C4-2B (cell line): Measurements from ENCODE around the gene PARD3B.

Experiments
- CTCF ChIP-seq: fragments of 450-650 bp; conservative IDR thresholded peaks from 2 replicates; pipeline ENCODE4 v1.5.1; 2017; ENCODE audit warnings: mild to moderate bottlenecking
- ZFX ChIP-seq: fragments of 450-650 bp; IDR thresholded peaks from 2 replicates; pipeline ENCODE4 v1.6.1; 2017

- TF ChIP-seq CTCF (no peak), ZFX (no peak)
These were observed 432.6 kb downstream of the PARD3B start for GRCh38 chr2:204977914-204978313.
